ENCODE measurements around the gene KRT33B.
A peak's percentile ranks its signal among the peaks of the same experiment; 100 is the strongest.

The KRT33B gene

GRCh38 chr17:41325611-41326010 lies 44.0 kb downstream of the KRT33B start:
- no peak for DNase-seq (ENCODE audit: insufficient read length, low spot score)
- TF ChIP-seq POU2F2 (IDR thresholded peaks at IDR 0.05; ENCODE audit: low read depth, low read length) = no peak

GRCh38 chr17:41325126-41325525 lies 44.5 kb downstream of the KRT33B start:
- FAIRE-seq = no peak
- no peak for TF ChIP-seq PAX5 (IDR thresholded peaks at IDR 0.05; ENCODE audit: insufficient read depth, low read length, severe bottlenecking)
- TF ChIP-seq POLR2AphosphoS5 (IDR thresholded peaks at IDR 0.05; ENCODE audit: low read depth, low read length) = no peak
- no peak for TF ChIP-seq TAF1 (IDR thresholded peaks at IDR 0.05; ENCODE audit: low read depth, low read length)
- TF ChIP-seq POLR2A (IDR thresholded peaks at IDR 0.05; ENCODE audit: low read depth, low read length) = no peak
- TF ChIP-seq SPI1 (IDR thresholded peaks at IDR 0.05; ENCODE audit: low read depth, low read length) = no peak
- TF ChIP-seq POU2F2 (IDR thresholded peaks at IDR 0.05; ENCODE audit: low read depth, low read length) = no peak
- no peak for DNase-seq (ENCODE audit: insufficient read length, low spot score)

More at GRCh38 chr17:41325611-41326010, 44.0 kb downstream of the KRT33B start:
- no peak for FAIRE-seq

GRCh38 chr17:41324180-41325075 lies 45.2 kb downstream of the KRT33B start:
- FAIRE-seq = no peak
- no peak for TF ChIP-seq SPI1 (IDR thresholded peaks at IDR 0.05; ENCODE audit: low read depth, low read length)
- TF ChIP-seq TAF1 (IDR thresholded peaks at IDR 0.05; ENCODE audit: low read depth, low read length) = no peak
- TF ChIP-seq POU2F2 (IDR thresholded peaks at IDR 0.05; ENCODE audit: low read depth, low read length) = no peak
- TF ChIP-seq POLR2AphosphoS5 (IDR thresholded peaks at IDR 0.05; ENCODE audit: low read depth, low read length) = no peak
- TF ChIP-seq POLR2A (IDR thresholded peaks at IDR 0.05; ENCODE audit: low read depth, low read length) = no peak
- TF ChIP-seq PAX5 (IDR thresholded peaks at IDR 0.05; ENCODE audit: insufficient read depth, low read length, severe bottlenecking) = no peak
- no peak for DNase-seq (ENCODE audit: insufficient read length, low spot score)

- FAIRE-seq = no peak
- no peak for DNase-seq (ENCODE audit: insufficient read length, low spot score)
- TF ChIP-seq PAX5 (IDR thresholded peaks at IDR 0.05; ENCODE audit: insufficient read depth, low read length, severe bottlenecking) = no peak
- no peak for TF ChIP-seq POLR2A (IDR thresholded peaks at IDR 0.05; ENCODE audit: low read depth, low read length)
- TF ChIP-seq TAF1 (IDR thresholded peaks at IDR 0.05; ENCODE audit: low read depth, low read length) = no peak
- TF ChIP-seq POU2F2 (IDR thresholded peaks at IDR 0.05; ENCODE audit: low read depth, low read length) = no peak
- TF ChIP-seq SPI1 (IDR thresholded peaks at IDR 0.05; ENCODE audit: low read depth, low read length) = no peak
- no peak for TF ChIP-seq POLR2AphosphoS5 (IDR thresholded peaks at IDR 0.05; ENCODE audit: low read depth, low read length)
Observed at GRCh38 chr17:41322903-41323895, 46.4 kb downstream of the KRT33B start.

- FAIRE-seq = peak; percentile 20
- TF ChIP-seq SPI1 (IDR thresholded peaks at IDR 0.05; ENCODE audit: low read depth, low read length) (no peak), POU2F2 (IDR thresholded peaks at IDR 0.05; ENCODE audit: low read depth, low read length) (no peak), POLR2AphosphoS5 (IDR thresholded peaks at IDR 0.05; ENCODE audit: low read depth, low read length) (no peak), TAF1 (IDR thresholded peaks at IDR 0.05; ENCODE audit: low read depth, low read length) (no peak), POLR2A (IDR thresholded peaks at IDR 0.05; ENCODE audit: low read depth, low read length) (no peak), PAX5 (IDR thresholded peaks at IDR 0.05; ENCODE audit: insufficient read depth, low read length, severe bottlenecking) (no peak)
- DNase-seq (ENCODE audit: insufficient read length, low spot score) = no peak
Observed at GRCh38 chr17:41322094-41322902, 47.3 kb downstream of the KRT33B start.

- no peak for FAIRE-seq
- DNase-seq (ENCODE audit: insufficient read length, low spot score) = no peak
- no peak for TF ChIP-seq POU2F2 (IDR thresholded peaks at IDR 0.05; ENCODE audit: low read depth, low read length)
- TF ChIP-seq TAF1 (IDR thresholded peaks at IDR 0.05; ENCODE audit: low read depth, low read length) = no peak
- TF ChIP-seq POLR2AphosphoS5 (IDR thresholded peaks at IDR 0.05; ENCODE audit: low read depth, low read length) = no peak
- TF ChIP-seq POLR2A (IDR thresholded peaks at IDR 0.05; ENCODE audit: low read depth, low read length) = no peak
- no peak for TF ChIP-seq SPI1 (IDR thresholded peaks at IDR 0.05; ENCODE audit: low read depth, low read length)
- no peak for TF ChIP-seq PAX5 (IDR thresholded peaks at IDR 0.05; ENCODE audit: insufficient read depth, low read length, severe bottlenecking)
Observed at GRCh38 chr17:41318231-41318630, 51.4 kb downstream of the KRT33B start.

GRCh38 chr17:41315814-41316445 lies 53.7 kb downstream of the KRT33B start:
- FAIRE-seq (no peak), DNase-seq (ENCODE audit: insufficient read length, low spot score) (no peak)
- TF ChIP-seq POLR2AphosphoS5 (IDR thresholded peaks at IDR 0.05; ENCODE audit: low read depth, low read length) (no peak), POLR2A (IDR thresholded peaks at IDR 0.05; ENCODE audit: low read depth, low read length) (no peak), POU2F2 (IDR thresholded peaks at IDR 0.05; ENCODE audit: low read depth, low read length) (no peak), PAX5 (IDR thresholded peaks at IDR 0.05; ENCODE audit: insufficient read depth, low read length, severe bottlenecking) (no peak), SPI1 (IDR thresholded peaks at IDR 0.05; ENCODE audit: low read depth, low read length) (no peak), TAF1 (IDR thresholded peaks at IDR 0.05; ENCODE audit: low read depth, low read length) (no peak)

GRCh38 chr17:41315204-41315794 lies 54.3 kb downstream of the KRT33B start, which contains the start of gene KRTAP17-1:
Gene KRTAP17-1 (minus strand): TSS chr17:41315710. CDS start chr17:41315650, 60 bp downstream.
- FAIRE-seq = no peak
- no peak for TF ChIP-seq PAX5 (IDR thresholded peaks at IDR 0.05; ENCODE audit: insufficient read depth, low read length, severe bottlenecking)
- no peak for TF ChIP-seq POLR2A (IDR thresholded peaks at IDR 0.05; ENCODE audit: low read depth, low read length)
- TF ChIP-seq POU2F2 (IDR thresholded peaks at IDR 0.05; ENCODE audit: low read depth, low read length) = no peak
- no peak for TF ChIP-seq POLR2AphosphoS5 (IDR thresholded peaks at IDR 0.05; ENCODE audit: low read depth, low read length)
- no peak for TF ChIP-seq TAF1 (IDR thresholded peaks at IDR 0.05; ENCODE audit: low read depth, low read length)
- no peak for TF ChIP-seq SPI1 (IDR thresholded peaks at IDR 0.05; ENCODE audit: low read depth, low read length)
- no peak for DNase-seq (ENCODE audit: insufficient read length, low spot score)
